Measurements from ENCODE around the gene PCDHGA1.

PCDHGA1 gene

DNA sequence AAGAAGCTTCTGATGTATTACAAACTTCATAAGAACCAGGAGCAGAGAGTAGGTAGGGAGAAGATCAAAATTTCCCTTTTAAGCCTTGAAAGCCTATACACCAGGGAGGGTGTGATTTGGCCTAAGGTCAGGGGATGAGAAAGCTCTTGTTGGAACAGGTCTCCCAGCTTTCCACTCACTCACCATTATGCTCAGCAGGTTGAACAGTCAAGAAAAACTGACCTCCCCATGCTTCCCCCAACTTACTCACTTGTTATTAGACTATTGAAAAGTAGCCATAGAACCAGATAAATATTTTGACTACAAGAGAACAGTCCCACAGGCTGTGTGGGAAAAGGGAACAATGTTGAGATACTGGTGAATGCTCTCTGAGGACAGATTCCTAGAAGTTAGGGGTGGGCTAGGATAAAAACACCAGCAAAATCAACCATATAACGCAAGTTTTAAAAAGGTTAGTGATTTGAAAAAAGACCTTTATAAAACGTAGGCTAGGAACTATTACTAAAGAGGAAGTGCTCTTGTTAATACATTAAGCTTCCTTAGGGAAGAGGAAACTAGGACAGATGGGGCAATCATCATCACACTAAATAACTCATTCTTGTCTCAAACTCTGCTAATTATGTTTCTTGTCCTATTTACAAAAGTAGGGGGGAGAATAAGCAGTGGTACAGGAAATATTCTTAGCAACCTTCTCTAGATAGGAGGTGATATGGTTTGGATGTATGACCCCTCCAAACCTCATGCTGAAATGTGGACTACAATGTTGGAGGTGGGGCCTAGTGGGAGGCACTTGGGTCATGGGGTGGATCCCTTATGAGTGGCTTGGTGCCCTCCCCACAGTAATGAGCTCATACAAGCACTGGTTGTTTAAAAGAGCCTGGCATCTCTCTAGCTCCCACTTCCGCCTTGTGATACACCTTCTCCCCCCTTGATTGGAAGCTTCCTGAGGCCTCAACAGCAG, 189.6 kb downstream of the PCDHGA1 start:
- Histone ChIP-seq H3K27ac (ENCODE audit: low read length) (no peak overlapping the region), H3K4me2 (ENCODE audit: low read length) (no peak overlapping the region), H2AFZ (ENCODE audit: low read depth, low read length) (no peak overlapping the region), H3K79me2 (ENCODE audit: low read length) (no peaks in the 10 kb centered on the region), H4K20me1 (ENCODE audit: insufficient read depth, low read length) (no peaks in the 10 kb centered on the region), H3K4me1 (ENCODE audit: low read length) (no peaks in the 10 kb centered on the region), H3K9me3 (ENCODE audit: insufficient read depth, low read length) (no peaks in the 10 kb centered on the region), H3K36me3 (replicated peaks; ENCODE audit: low read depth, low read length) (peaks cover 7% of the 10 kb centered on the region), H3K27me3 (ENCODE audit: low read depth, low read length) (no peaks in the 10 kb centered on the region), H3K9ac (ENCODE audit: low read length) (no peak overlapping the region), H3K4me3 (ENCODE audit: low read length) (no peak overlapping the region)
- TF ChIP-seq, protein P1, sequence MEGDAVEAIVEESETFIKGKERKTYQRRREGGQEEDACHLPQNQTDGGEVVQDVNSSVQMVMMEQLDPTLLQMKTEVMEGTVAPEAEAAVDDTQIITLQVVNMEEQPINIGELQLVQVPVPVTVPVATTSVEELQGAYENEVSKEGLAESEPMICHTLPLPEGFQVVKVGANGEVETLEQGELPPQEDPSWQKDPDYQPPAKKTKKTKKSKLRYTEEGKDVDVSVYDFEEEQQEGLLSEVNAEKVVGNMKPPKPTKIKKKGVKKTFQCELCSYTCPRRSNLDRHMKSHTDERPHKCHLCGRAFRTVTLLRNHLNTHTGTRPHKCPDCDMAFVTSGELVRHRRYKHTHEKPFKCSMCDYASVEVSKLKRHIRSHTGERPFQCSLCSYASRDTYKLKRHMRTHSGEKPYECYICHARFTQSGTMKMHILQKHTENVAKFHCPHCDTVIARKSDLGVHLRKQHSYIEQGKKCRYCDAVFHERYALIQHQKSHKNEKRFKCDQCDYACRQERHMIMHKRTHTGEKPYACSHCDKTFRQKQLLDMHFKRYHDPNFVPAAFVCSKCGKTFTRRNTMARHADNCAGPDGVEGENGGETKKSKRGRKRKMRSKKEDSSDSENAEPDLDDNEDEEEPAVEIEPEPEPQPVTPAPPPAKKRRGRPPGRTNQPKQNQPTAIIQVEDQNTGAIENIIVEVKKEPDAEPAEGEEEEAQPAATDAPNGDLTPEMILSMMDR (IDR thresholded peaks at IDR 0.05; ENCODE audit: low read depth, low read length) = no peak
- no peak for TF ChIP-seq EZH2phosphoT487 (IDR thresholded peaks at IDR 0.05; ENCODE audit: low read depth)

DNA sequence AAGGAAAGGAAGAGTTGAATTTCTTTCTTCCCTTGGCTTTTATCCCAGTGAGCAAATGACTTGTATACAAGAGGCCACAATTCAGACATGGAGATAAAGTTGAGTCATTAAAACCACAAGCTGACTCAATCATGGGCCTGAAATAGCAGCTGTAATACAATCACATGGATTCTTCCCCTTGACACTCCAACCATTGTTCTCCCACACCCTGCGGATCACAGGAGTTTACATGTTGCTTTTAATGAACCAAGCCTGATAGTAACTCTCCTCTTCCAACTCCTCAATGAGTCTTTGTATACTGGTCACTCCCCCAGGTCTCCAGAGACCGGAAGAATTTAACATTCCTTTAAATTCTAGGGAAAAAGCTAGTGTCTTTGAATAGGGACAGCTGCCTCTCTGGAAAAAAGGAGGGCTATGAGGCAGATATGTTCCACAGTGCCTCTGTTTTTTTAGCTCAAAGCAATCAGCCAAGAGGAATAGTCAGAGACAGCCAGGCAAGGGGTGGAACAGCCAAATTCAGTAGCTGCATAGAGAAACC, 191.0 kb downstream of the PCDHGA1 start:
- H3K9ac ChIP-seq (ENCODE audit: low read length) = no peak overlapping the region
- no peak overlapping the region for H3K27ac ChIP-seq (ENCODE audit: low read length)
- no peaks in the 10 kb centered on the region for H4K20me1 ChIP-seq (ENCODE audit: insufficient read depth, low read length)
- TF ChIP-seq EZH2phosphoT487 (IDR thresholded peaks at IDR 0.05; ENCODE audit: low read depth) = no peak
- TF ChIP-seq, protein P1 (IDR thresholded peaks at IDR 0.05; ENCODE audit: low read depth, low read length) = no peak
- no peak overlapping the region for H2AFZ ChIP-seq (ENCODE audit: low read depth, low read length)
- no peaks in the 10 kb centered on the region for H3K79me2 ChIP-seq (ENCODE audit: low read length)
- no peak overlapping the region for H3K4me2 ChIP-seq (ENCODE audit: low read length)
- no peak overlapping the region for H3K4me3 ChIP-seq (ENCODE audit: low read length)
- no peaks in the 10 kb centered on the region for H3K9me3 ChIP-seq (ENCODE audit: insufficient read depth, low read length)
- no peaks in the 10 kb centered on the region for H3K27me3 ChIP-seq (ENCODE audit: low read depth, low read length)
- H3K4me1 ChIP-seq (ENCODE audit: low read length) = no peaks in the 10 kb centered on the region
- H3K36me3 ChIP-seq (replicated peaks; ENCODE audit: low read depth, low read length) = peaks cover 7% of the 10 kb centered on the region

DNA sequence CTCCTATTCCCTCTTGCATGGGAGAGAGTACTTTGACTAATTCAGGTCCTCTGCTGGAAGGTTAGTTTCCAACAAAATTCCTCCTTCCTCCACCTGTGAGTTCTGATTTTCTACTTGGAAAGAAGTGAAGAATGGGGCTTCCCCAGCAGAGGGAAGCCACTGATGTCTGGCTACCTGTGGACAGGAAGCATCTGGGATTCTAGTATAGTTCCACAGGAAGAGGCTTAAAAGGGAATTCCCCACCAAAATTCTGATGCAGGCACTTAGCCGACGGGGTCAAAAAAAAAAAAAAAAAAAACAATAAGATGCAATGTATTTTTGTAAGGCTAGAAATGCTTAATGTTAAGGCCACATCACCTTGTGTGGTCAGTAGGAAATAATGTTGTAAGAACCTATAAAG, 192.0 kb downstream of the PCDHGA1 start:
- Histone ChIP-seq H2AFZ (ENCODE audit: low read depth, low read length) (no peak overlapping the region), H4K20me1 (ENCODE audit: insufficient read depth, low read length) (no peaks in the 10 kb centered on the region), H3K36me3 (replicated peaks; ENCODE audit: low read depth, low read length) (peaks cover 7% of the 10 kb centered on the region), H3K9me3 (ENCODE audit: insufficient read depth, low read length) (no peaks in the 10 kb centered on the region), H3K79me2 (ENCODE audit: low read length) (no peaks in the 10 kb centered on the region), H3K27ac (ENCODE audit: low read length) (no peak overlapping the region), H3K4me3 (ENCODE audit: low read length) (no peak overlapping the region), H3K4me2 (ENCODE audit: low read length) (no peak overlapping the region), H3K4me1 (ENCODE audit: low read length) (no peaks in the 10 kb centered on the region), H3K27me3 (ENCODE audit: low read depth, low read length) (no peaks in the 10 kb centered on the region), H3K9ac (ENCODE audit: low read length) (no peak overlapping the region)
- TF ChIP-seq, protein P1 (IDR thresholded peaks at IDR 0.05; ENCODE audit: low read depth, low read length) = no peak
- TF ChIP-seq EZH2phosphoT487 (IDR thresholded peaks at IDR 0.05; ENCODE audit: low read depth) = no peak

DNA sequence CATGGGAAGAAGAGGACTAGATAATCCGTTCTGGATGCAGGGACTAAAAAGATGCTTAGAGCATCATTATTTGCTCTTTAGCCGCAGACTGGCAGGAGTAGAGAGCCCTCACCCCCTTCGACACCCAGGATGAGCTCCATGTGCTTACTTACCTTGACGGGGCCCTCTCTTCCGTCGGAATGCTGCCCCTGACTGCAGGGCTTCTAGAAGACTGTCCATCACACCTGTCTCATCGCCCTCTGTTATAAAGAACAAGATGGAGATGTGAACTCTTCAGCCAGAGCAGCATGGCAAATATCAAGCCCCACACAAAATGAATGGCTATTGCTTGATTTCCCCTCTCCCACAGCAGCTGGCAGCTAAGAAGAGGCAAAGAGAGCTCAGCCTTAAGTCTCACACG, 193.7 kb downstream of the PCDHGA1 start:
- no peaks in the 10 kb centered on the region for H3K79me2 ChIP-seq (ENCODE audit: low read length)
- H3K9me3 ChIP-seq (ENCODE audit: insufficient read depth, low read length) = no peaks in the 10 kb centered on the region
- peaks cover 13% of the 10 kb centered on the region for H3K36me3 ChIP-seq (replicated peaks; ENCODE audit: low read depth, low read length)
- no peak for TF ChIP-seq EZH2phosphoT487 (IDR thresholded peaks at IDR 0.05; ENCODE audit: low read depth)
- H3K27me3 ChIP-seq (ENCODE audit: low read depth, low read length) = no peaks in the 10 kb centered on the region
- no peak overlapping the region for H3K4me3 ChIP-seq (ENCODE audit: low read length)
- H3K27ac ChIP-seq (ENCODE audit: low read length) = no peak overlapping the region
- H3K4me1 ChIP-seq (ENCODE audit: low read length) = no peaks in the 10 kb centered on the region
- H3K9ac ChIP-seq (ENCODE audit: low read length) = no peak overlapping the region
- H4K20me1 ChIP-seq (ENCODE audit: insufficient read depth, low read length) = no peaks in the 10 kb centered on the region
- no peak overlapping the region for H2AFZ ChIP-seq (ENCODE audit: low read depth, low read length)
- no peak overlapping the region for H3K4me2 ChIP-seq (ENCODE audit: low read length)
